Spleen (tissue), 11 donors: Measurements from ENCODE around the gene PIK3R5. TPM values are rescaled to one million over a fixed set of nuclear protein-coding genes. Genes with fewer than 3 reads are reported as not detected.

Experiments used
- DNase-seq: peaks from one replicate; pipeline ENCODE4 v3.0.0-alpha.2; 2020
- H3K27ac ChIP-seq, 8 donors: fragments of 200-600 bp; sonication (generic) in 7 of 8; 1 replicate in 4 of 8; 2 replicates in 4 of 8; pipeline versions ENCODE4 v1.5.0 to v1.8.0; 2016 to 2021; ENCODE audit warnings: inconsistent platforms in 4 of 8, mild to moderate bottlenecking in 4 of 8, moderate library complexity in 1 of 8
- H3K27me3 ChIP-seq, 7 donors: fragments of 200-600 bp; sonication (generic) in 6 of 7; replicated peaks in 1 of 7; 1 replicate in 4 of 7; 2 replicates in 3 of 7; pipeline versions ENCODE4 v1.5.0 to v1.8.0; 2016 to 2021; ENCODE audit warnings: inconsistent platforms in 3 of 7, mild to moderate bottlenecking in 1 of 7
- H3K36me3 ChIP-seq, 6 donors: fragments of 200-600 bp; sonication (generic) in 5 of 6; 1 replicate in 4 of 6; 2 replicates in 2 of 6; pipeline versions ENCODE4 v1.5.0 to v1.8.0; 2016 to 2021; ENCODE audit warnings: inconsistent platforms in 2 of 6
- H3K4me1 ChIP-seq, 6 donors: fragments of 200-600 bp; sonication (generic) in 5 of 6; 1 replicate in 3 of 6; 2 replicates in 3 of 6; pipeline versions ENCODE4 v1.5.0 to v1.8.0; 2016 to 2021; ENCODE audit warnings: inconsistent platforms in 3 of 6
- H3K4me3 ChIP-seq, 8 donors: fragments of 200-600 bp; sonication (generic) in 7 of 8; 1 replicate in 4 of 8; 2 replicates in 4 of 8; pipeline versions ENCODE4 v1.5.0 to v1.8.0; 2016 to 2021; ENCODE audit warnings: inconsistent platforms in 4 of 8, mild to moderate bottlenecking in 4 of 8, moderate library complexity in 2 of 8
- H3K9me3 ChIP-seq, 8 donors: fragments of 200-600 bp; sonication (generic) in 7 of 8; 1 replicate in 4 of 8; 2 replicates in 4 of 8; pipeline versions ENCODE4 v1.5.0 to v1.8.0; 2016 to 2021; ENCODE audit warnings: inconsistent platforms in 4 of 8
- POLR2A ChIP-seq, 3 donors: fragments of 450-650 bp; IDR thresholded peaks; one replicate each; pipeline ENCODE4 v1.5.1; 2017; ENCODE audit warnings: antibody characterized with exemption in 3 of 3, mild to moderate bottlenecking in 1 of 3
- POLR2AphosphoS5 ChIP-seq, 3 donors: sonication (generic); formaldehyde crosslinking; IDR thresholded peaks; one replicate each; pipeline ENCODE4 v1.5.1; 2017; ENCODE audit warnings: antibody characterized with exemption in 3 of 3
- WGBS, 5 donors: extraction: QIAGEN DNeasy Blood & Tissue Kit in 3 of 5; methylation state at CpG; one replicate each; pipeline versions ENCODE4 v1.1.5 to v1.1.7; 2013 to 2018; 5-methylcytosine and 5-hydroxymethylcytosine counted together
- intact Hi-C: fragments of 100-400 bp; cut with DNase I; formaldehyde crosslinking; loops from one replicate; pipeline ENCODE4 v1.15.0; 2023; ENCODE audit warnings: low total_unique reads
- polyA plus RNA-seq, 3 donors: library from polyadenylated mRNA; stranded (reverse); fragments of 200-250 nt; gene quantifications; one replicate each; pipeline ENCODE4 v1.2.1, GENCODE V29; 2013
- total RNA-seq, 7 donors: library from RNA; depleted of rRNA in 3 of 7; stranded (reverse); fragments of >200 nt in 3 of 7; fragmentation: NEBNext Ultra II Directional in 4 of 7; extraction: Animal tissue kit (Norgen Biotek cat#: 25700) in 4 of 7; gene quantifications; one replicate each; pipeline versions ENCODE4 v1.1.0 to v1.2.1, GENCODE V29; 2016 to 2021
- TF ChIP-seq, protein P1 (sequence below), 11 experiments: fragments of 200-600 bp in 7 of 11; fragments of 450-650 bp in 4 of 11; sonication (generic) in 4 of 11; IDR thresholded peaks in 8 of 11; conservative IDR thresholded peaks in 3 of 11; 1 replicate in 7 of 11; 2 replicates in 4 of 11; pipeline versions ENCODE4 v1.4.0 to v1.8.0; 2016 to 2021; ENCODE audit warnings: antibody characterized with exemption in 11 of 11, inconsistent platforms in 4 of 11, mild to moderate bottlenecking in 1 of 11
- donor health status: healthy with polysubstance abuse.
- donor health status: DM: no; HTN: no; CAD: no; lungs with moderate emphysema.
- donor health status: DM: no; HTN: no; CAD: no.
- donor health status: Bipolar disorder and iron deficiency.
- donor health status: healthy.
- donor health status: DM: no; HTN: no; CAD: no.
- donor health status: DM: yes; HTN: yes; CAD: no.

Gene PIK3R5
- total and polyA plus RNA-seq, 10 donors, result 8.5 to 110 (median 68.4) TPM

- DNase-seq, result no peak
- Histone ChIP-seq H3K36me3 (peaks cover 0 to 35% (median 23%) of the 10 kb centered on the region in 6 donors), H3K27ac (no peak overlapping the region), H3K27me3 (peaks cover 0 to 16% (median 0%) of the 10 kb centered on the region in 7 donors), H3K4me3 (no peak overlapping the region), H3K4me1 (peaks cover 0 to 23% (median 7%) of the 10 kb centered on the region in 6 donors), H3K9me3 (no peaks in the 10 kb centered on the region)
- 79 to 90% (median 83%) methylated on average over 5 of the region's 5 CpGs for WGBS, 5 donors
- intact Hi-C loops, result no loop called here
- TF ChIP-seq, protein P1, sequence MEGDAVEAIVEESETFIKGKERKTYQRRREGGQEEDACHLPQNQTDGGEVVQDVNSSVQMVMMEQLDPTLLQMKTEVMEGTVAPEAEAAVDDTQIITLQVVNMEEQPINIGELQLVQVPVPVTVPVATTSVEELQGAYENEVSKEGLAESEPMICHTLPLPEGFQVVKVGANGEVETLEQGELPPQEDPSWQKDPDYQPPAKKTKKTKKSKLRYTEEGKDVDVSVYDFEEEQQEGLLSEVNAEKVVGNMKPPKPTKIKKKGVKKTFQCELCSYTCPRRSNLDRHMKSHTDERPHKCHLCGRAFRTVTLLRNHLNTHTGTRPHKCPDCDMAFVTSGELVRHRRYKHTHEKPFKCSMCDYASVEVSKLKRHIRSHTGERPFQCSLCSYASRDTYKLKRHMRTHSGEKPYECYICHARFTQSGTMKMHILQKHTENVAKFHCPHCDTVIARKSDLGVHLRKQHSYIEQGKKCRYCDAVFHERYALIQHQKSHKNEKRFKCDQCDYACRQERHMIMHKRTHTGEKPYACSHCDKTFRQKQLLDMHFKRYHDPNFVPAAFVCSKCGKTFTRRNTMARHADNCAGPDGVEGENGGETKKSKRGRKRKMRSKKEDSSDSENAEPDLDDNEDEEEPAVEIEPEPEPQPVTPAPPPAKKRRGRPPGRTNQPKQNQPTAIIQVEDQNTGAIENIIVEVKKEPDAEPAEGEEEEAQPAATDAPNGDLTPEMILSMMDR (IDR thresholded peaks at IDR 0.05 in 8 of 11, conservative IDR thresholded peaks at IDR 0.05 in 3 of 11), result no peak
- peak in 1 of 3 donors; percentile 16 for TF ChIP-seq POLR2AphosphoS5 (IDR thresholded peaks at IDR 0.05)
Observed at GRCh38 chr17:8875957-8876356, 89.5 kb downstream of the PIK3R5 start.

GRCh38 chr17:8875436-8875835 lies 90.1 kb downstream of the PIK3R5 start:
- no peak for DNase-seq
- H3K9me3 ChIP-seq, result no peaks in the 10 kb centered on the region
- H3K27ac ChIP-seq, result no peak overlapping the region
- WGBS, 5 donors, result 73 to 92% (median 86%) methylated on average over 12 of the region's 12 CpGs
- no peak overlapping the region for H3K4me3 ChIP-seq
- no peak for TF ChIP-seq POLR2A (IDR thresholded peaks at IDR 0.05)
- TF ChIP-seq, protein P1 (IDR thresholded peaks at IDR 0.05 in 8 of 11, conservative IDR thresholded peaks at IDR 0.05 in 3 of 11), result no peak
- no peak for TF ChIP-seq POLR2AphosphoS5 (IDR thresholded peaks at IDR 0.05)
- intact Hi-C loops, result no loop called here
- H3K27me3 ChIP-seq, result peaks cover 0 to 16% (median 0%) of the 10 kb centered on the region in 7 donors
- peaks cover 0 to 29% (median 18%) of the 10 kb centered on the region in 6 donors for H3K36me3 ChIP-seq
- H3K4me1 ChIP-seq, result peaks cover 0 to 23% (median 7%) of the 10 kb centered on the region in 6 donors

DNA sequence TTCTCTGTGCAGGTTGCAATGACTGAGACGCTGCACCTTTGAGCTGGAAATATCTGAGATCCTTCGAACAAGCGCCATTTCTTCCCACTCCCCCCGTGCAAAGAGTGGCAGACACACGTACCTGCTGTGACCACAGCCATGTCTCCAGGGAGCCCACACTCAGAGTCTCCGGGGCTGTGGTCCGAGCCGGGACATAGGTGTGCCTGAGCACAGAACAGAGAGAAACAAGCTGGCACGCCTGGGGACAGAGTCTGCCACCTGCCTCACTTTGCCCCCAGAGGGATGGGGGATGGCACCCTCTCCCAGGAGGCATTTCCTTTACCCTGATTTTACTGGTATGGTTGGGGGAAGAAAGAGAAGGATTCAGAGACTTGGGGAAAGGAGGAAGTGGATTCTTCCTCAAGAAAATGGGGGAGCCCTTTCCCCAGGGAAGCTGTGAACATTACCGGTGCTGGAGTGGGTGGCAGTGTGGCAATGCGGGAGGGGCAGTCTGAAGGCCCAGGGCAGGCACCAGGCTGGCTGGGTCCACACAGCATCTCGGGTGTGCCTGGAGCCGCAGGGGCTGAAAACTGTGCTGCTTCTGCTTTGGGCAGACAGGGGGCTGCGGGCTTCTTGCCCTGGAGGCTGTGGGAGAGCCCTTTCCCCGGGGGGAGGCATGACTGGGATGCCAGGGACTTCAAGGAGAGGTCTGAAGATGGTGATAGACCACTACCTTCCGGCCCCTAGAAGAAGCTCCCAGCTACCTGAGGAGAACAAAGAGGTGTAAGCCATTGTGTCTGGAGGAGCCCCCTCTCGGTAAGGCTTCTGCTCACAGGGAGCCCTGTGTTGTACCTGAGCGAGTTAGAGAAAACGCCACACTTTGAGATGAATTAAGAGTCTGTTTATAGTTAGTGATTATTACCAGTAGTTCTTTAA lies 91.4 kb downstream of the PIK3R5 start:
- intact Hi-C loops, result no loop called here
- 62 to 84% (median 76%) methylated on average over 16 to 19 of the region's 19 CpGs for WGBS, 5 donors
- H3K27ac ChIP-seq, result no peak overlapping the region
- DNase-seq, result no peak
- H3K9me3 ChIP-seq, result no peaks in the 10 kb centered on the region
- H3K4me1 ChIP-seq, result peaks cover 0 to 30% (median 7%) of the 10 kb centered on the region in 6 donors
- H3K4me3 ChIP-seq, result no peak overlapping the region
- TF ChIP-seq POLR2A (IDR thresholded peaks at IDR 0.05) (no peak), POLR2AphosphoS5 (IDR thresholded peaks at IDR 0.05) (peak in 1 of 3 donors; percentile 46)
- TF ChIP-seq, protein P1 (IDR thresholded peaks at IDR 0.05 in 8 of 11, conservative IDR thresholded peaks at IDR 0.05 in 3 of 11), result no peak
- H3K27me3 ChIP-seq, result peaks cover 0 to 16% (median 0%) of the 10 kb centered on the region in 7 donors
- H3K36me3 ChIP-seq, result peaks cover 0 to 16% (median 7%) of the 10 kb centered on the region in 6 donors
